NCI-H128 (cell line): Measurements from ENCODE around the gene PTGFR.

Experiments
- DNase-seq: peaks from one replicate; lab custom pipeline; 2025; ENCODE audit not compliant: unreplicated experiment; lab: John Stamatoyannopoulos, UW

The PTGFR gene

DNA sequence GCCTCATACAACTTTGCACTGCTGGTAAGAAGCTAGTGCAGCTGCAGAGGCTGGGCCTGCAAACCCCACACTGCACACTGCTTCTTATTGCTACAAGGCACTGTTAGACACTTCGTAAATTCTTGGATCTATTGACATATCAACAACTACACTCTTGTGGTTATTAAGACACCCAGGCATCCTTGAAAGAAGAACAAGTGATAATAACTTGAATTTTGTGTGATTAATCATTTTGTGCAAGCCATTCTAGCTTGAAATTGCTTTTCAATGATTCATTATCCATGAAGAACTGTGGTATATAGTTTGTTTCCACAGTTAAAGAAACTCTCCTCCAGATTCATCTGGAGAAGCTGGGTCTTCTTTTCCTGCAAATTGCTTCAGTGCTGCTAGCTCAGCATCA is 95.8 kb downstream of the PTGFR start:
- no peak for DNase-seq

DNA sequence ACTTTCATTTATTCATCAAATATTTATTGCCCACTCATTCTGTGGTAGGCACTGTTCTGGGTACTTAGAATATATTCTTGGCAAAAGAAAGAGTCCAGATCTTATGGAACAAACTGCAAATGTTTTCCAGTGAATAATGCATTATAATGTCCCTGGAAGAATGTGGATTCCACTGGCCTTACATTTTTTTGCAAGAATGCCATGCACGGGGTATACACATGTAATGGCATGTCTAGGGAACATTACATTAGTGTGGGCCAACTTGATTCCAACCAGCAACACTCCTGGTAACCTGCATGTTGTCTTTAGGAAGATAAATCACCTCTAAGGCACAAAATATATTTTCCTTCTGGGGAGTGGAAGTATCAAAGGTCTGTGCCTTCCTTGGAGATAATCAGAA is 96.4 kb downstream of the PTGFR start:
- DNase-seq, result no peak
